HG02798 (cell line): ENCODE results near the gene PDPK1.
"Not testable (repeated sequence)": the region's sequence is repeated elsewhere in the genome, so short reads cannot be mapped to it uniquely, and the experiment has no call there.

Source experiments
- ATAC-seq: cut with Tn5 transposase; IDR thresholded peaks from one replicate; pipeline ENCODE4 v1.9.1; 2021; ENCODE audit warnings: mild to moderate bottlenecking; ENCODE audit not compliant: unreplicated experiment, poor library complexity

PDPK1 gene

DNA sequence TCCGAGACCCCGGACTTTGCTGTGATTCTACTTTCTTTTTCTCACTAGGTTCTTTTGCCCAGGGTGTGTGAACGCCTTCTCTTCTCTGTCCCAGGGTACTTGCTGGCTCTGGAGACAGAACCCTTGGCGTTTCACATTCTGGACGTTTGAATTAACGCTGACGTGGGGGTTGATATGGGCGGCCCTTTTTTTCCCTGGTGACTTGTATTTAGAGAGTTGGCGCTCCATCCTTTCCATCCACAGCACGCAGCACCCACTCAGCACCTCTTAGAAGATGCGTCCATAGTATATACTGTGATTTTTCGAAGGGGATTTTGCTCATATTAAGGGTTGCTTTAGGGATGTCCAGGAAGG is 66.2 kb downstream of the PDPK1 start:
- ATAC-seq, result not testable (repeated sequence)

DNA sequence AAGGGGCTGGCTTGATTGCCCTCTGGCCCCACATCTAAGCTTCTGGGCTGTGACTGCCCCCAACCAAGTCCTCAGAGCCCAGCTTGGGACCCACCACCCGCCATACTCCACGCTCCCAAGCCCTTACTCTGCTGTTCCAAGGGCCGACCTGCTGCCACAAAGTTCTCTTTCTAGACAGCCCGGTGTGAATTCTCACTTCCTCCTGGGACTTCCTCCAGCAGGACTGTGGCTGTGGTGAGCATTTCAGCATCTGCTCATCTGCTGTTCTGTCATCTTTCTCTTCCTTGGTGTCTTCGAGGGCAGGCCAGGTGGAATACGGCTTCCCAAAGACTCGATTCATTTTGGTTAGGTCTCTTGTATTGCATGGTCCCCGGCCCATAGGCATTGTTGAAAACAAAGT is 69.0 kb downstream of the PDPK1 start:
- peak; percentile 56 for ATAC-seq

DNA sequence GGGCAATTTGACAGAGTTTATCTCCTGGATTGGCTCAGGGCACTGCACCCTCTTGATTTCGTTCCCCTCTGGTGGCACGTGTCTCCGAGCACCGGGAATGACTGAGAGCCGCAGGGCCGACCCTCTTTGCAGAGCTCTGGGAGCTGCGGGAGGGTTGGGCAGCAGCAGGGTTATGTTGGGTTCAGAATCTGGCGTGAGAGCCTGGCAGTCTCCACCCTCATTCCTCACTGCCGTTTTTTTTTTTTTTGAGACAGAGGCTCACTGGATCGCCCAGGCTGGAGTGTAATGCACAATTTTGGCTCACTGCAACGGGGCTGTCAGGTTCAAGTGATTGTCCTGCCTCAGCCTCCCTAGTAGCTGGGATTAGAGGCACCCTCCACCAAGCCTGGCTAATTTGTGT is 71.5 kb downstream of the PDPK1 start:
- not testable (repeated sequence) for ATAC-seq

DNA sequence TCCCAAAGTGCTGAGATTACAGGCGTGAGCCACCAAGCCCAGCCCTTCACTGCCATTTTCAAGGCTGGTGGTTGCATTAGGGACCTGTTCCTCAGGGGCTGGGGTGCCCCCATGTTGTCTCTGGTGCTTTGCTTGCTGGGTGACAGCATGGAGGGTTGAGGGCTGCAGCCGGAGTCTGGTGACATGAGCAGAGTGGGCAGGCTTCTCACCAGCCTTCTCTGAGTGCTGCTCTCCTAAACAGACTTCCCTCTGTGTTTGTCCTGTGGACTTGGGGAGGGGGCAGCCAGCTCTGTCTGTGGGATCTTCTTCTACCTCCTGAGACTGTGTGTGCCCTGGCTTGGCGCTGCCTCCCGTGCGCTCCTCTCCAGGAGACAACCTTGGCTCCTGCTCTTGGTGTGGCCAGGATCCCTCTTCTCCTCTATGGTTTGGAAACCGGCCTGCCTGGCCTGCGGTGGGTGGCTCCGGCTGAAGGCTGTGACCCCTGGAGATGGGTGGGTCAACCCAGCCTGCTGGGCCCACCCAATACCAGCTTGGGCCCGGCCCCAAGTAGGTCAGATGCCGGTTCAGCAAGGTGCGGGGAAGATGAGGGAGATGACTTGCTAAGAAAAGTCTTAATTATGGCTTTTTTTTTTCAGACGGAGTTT is 72.1 kb downstream of the PDPK1 start:
- ATAC-seq, result no peak

DNA sequence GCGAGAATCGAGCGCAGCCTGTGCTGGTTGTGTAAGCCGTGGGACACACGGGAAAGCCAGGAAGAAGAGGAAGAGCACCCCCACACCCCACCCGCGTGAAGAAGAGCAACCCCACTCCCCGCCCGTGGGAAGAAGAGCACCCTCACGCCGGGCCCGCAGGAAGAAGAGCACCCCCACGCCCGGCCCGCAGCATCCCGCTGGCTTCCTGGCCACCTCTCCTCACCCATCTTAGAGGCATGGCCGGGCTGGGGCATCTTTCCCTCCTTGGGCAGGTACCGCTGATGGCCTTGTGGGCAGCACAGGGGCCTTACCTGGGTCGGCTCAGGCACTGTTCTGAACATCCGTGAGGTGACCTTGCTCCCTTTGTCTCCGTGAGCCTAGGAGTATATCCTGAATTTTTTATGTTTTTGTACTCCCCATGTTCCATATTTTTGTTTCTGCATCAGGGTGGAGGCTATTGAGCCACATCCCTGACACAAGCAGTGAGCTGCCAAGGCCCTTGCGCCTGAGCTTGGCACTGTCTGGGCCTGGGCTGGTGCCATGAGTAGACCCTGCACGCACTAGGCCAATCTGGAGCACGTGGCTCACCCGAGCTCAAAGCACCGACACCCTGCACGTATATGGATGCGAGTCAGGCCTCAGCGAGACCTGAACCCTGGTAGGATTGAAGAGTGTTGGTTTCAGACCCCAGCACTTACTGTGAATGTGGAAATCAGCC is 73.1 kb downstream of the PDPK1 start:
- no peak for ATAC-seq

DNA sequence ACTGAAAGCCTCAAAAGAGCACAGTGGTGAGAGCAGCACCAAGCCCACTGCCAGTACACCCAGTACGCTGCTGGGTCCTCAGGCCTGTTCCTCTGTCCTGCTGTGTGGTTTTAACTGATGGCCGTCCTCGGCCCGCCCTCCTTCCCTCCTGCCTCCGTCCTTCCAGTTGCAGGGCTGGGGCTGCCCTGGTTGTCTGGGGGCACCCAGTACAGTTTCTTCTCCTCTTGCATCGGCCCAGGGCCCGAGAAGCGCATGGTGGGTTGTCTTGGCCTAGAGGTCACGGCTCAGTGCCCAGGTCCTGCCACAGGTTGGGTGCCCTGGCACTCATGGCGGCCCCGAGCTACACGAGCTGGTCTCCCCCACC is 73.7 kb downstream of the PDPK1 start:
- no peak for ATAC-seq

DNA sequence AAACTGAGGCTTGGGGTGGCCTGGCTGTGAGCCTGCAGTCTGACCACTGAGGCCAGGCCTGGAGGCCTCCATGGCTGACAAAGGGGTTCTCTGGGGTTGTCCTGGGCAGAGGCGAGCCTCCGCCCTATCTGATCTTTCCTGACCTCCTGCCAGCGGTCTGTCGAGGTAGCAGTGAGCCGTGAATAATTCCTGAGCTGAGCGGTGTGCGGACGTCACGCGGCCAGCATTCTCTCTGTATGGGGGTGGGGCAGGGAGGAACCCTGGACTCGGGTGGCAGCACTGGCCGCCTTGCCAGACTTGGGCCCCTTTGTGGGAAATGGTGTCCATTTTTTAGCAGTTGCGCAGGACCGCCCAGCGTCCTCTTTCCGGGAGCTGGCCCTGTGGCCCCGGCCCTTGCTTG is 74.1 kb downstream of the PDPK1 start:
- not testable (repeated sequence) for ATAC-seq

DNA sequence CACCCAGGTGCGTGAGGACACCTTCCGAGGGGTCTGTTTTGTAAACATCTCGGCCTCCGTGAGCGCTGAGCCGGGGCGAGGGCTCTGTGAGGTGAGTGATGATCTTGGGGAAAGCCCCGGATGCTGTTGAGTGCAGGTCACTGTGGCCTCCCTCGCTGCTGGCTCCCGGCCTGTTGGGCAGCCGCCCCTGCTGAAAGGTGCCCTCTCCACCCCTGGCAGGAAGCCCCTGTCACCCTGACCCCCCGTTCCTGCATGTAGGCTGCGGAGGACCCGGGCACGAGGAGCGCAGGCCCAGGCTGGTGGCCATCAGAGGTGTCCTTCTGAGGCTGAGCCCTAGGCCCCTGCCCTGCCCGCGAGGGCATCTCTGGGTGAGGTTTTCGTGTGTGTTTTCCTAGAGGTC is 75.4 kb downstream of the PDPK1 start:
- ATAC-seq, result not testable (repeated sequence)

DNA sequence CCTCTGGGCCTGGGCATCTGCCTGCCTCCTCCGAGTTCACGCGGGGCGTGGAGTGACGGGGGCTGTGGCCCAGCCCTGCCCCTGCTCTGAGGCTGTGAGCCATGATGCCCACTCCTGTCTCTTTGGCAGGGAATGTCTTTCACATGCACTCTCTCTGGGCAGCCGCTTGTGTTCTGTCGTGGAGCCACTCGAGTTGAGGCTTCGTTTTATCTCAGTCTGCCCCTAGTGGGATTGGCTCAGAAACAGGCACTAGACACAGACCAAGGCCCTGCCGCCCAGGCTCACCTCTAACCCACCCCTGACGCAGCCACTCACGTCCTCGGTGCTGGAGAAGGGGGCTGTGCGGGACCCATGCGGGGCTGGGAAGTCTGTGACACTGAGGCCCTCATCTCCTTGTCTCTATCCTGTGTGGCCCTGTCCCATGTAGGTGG is 77.0 kb downstream of the PDPK1 start:
- ATAC-seq, result no peak

DNA sequence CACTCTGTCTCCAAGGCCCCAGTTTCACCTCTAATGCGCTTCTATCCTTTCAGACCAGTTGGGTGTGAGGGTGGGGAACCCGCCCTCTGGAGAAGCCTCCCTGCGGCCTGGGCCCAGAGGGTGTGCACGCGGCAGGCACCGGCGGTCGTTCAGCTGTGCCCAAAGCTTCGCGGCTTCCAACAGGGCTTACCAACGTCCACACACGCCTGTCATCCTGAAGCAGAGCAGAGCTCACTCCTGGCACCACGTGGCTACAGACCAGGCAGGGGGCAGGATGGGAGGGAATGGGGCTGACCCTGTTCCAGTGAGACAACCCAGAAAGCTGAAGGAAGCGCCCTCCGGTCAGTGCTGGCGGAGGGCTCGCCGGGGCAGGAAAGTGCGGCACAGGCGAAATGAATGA is 81.1 kb downstream of the PDPK1 start:
- not testable (repeated sequence) for ATAC-seq

DNA sequence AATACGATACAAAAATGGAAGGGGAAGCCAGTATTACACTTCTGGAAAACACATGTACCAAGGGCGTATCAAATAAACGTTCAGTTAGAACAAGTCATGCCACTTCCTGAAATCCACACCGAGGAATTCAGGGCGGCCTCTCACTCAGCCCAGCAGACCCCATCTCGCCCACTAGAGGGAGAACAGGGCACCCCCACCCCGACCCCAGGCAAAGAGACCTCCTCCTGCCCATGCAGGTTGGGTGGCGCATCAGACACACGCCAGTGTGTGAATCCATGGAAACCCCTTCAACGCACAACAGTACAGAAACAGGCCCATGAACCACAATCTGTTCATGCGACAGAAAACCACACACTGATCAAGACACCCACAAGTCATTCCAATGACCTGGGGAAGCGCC is 81.8 kb downstream of the PDPK1 start:
- not testable (repeated sequence) for ATAC-seq

DNA sequence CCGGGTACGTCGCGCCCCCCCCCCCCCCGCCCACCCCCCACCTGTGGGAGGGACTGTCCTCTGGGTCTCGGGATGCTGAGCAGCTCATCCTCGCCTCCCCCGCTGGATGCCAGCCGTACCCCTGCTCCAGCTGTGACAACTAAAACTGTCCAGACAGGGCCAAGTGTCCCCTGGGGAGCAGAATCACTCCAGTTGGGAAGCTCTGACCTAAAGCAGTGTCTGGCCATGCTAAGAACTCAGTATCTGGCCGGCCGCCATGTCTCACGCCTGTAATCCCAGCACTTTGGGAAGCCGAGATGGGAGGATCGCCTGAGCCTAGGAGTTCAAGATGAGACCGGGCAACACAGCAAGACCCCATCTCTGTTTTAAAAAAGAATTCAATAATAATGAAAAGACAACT is 83.0 kb downstream of the PDPK1 start:
- not testable (repeated sequence) for ATAC-seq

DNA sequence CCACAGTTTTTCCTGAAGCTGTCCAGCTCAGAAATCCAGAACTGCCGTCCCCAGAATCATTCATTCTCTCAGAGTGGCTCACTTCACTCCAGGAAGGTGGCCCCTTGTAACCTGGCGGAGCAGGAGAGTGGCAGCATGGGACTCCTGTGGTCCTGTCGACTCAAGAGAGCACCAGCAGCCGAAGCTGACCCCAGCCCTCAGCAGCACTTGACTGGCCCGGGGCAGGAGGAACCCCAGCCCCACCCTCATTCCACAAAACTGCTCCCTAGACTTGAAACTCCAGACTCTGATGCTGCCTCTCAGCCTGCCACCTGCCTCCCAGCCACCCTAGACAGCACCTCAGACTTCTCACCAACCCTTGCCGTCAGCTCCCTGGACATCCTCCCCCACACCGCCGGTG is 83.6 kb downstream of the PDPK1 start:
- ATAC-seq, result not testable (repeated sequence)

DNA sequence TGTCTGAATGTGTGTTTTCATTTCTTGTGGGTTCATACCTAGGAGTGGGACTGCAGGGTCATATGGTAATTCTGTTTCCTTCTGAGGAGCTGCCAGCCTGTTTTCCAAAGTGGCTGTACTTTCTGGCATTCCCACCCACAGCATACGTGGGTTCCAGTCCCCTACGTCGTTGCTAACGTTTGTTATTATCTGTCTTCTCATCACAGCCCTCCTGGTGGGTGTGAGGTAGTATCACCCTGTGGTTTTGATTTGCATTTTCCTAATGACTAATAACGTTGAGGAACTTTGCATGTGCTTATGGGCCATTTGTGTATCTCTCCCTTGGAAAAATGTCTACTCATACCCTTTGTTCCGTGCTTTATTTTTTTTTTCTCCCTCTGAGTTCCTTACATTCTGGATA is 89.3 kb downstream of the PDPK1 start:
- not testable (repeated sequence) for ATAC-seq

DNA sequence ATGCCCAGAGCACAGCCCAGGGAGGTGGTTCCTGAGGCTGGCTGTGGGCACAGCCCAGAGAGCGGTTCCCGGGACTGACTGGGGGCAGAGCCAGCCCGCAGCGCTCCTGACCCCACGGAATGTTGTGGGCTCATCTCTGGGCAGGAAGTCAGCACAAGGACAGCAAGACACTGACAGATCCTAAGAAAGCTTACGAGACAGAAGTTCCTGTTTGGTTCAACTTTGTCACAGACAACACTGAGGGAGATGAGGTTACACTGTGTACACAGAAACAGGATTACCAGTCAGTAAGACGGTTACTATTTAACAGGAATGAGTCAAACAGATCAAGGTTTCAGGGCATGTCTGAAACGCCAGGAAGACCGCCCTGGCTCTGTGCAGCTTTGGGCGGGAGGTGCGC is 93.4 kb downstream of the PDPK1 start:
- ATAC-seq, result not testable (repeated sequence)

DNA sequence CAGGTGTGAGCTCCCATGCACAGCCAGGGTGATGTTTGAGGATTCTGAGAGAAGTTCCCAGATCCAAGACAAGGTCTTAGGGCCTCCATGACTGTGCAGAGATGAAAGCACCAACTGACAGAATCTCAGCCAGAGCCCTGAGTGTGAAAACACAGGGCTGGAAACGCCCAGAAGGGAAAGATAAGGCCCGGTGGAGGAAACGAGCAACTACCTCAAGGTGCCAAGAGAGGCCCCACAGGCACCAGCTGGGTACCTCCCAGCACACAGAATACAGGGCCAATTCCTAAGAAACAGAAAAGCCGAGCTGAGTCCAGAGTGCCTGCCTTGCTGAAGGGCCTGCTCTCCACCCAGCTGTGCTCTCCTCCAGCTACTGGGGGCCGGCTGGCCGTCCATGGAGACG is 94.5 kb downstream of the PDPK1 start:
- ATAC-seq, result not testable (repeated sequence)

DNA sequence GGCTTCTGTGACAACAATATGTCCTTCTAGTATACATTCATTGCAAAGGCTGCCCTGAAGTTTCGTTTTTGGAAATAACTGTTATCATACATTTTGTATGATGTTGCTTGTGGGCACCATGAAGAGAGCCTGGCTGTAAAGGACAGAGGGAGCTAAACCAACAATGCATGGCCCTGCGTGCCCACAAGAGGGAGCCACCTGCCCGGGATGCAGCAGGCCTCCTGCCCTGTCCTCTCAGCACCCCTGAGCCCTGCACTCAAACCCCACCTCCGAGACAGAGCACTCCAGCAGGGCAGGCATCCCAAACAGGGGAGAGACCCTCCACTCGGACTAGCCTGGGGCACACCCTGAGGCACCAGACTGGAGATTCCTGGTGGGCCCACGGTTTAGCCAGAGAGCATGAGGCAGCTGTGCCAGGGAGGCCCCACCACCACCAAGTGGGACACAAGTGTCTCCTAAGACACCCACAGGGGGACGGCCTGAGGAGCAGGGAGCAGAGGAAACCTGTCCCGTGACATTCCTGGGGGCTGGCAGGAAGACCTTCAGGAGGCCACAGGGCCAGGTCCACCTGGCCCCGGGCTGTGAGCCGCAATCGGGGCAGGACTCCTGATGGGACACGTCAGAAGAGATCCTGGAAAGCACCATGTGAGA is 101.4 kb downstream of the PDPK1 start:
- peak; percentile 73 for ATAC-seq

DNA sequence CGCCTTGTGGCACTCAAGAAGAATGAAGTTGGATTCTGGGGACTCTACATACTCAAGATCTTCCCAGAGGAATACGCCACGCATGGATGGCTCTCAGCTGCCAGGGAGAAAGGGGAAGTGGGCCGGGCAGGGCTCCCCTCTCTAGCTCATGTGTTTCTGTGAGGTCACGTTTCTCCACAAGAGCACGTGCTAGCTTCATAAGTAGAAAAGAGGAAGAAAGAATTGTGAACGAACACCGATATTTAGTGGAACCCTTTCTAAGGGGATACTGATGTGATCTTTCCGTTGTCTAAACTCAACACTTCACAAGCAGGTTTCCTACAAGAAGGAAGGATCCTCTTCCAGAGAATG is 101.9 kb downstream of the PDPK1 start:
- peak; percentile 47 for ATAC-seq

DNA sequence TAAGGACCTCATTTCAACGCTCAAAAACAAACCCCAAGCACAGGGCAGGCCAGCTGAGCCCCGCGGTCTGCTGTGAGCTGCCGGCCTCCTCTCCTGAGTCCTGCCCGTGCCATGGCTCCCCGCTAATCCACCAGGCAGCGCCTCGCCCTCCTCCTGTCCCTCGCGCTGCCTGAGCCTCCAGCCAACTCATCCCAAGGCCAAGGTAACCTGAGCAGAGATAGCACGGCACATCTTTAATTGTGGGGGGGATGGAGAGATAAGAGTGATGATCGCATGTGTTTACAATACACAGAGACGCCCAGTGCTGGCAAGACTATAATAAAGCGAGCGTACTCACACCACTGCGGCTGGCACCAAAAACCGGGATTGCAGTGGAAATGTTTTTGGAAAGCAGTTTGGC is 104.7 kb downstream of the PDPK1 start:
- ATAC-seq, result not testable (repeated sequence)

DNA sequence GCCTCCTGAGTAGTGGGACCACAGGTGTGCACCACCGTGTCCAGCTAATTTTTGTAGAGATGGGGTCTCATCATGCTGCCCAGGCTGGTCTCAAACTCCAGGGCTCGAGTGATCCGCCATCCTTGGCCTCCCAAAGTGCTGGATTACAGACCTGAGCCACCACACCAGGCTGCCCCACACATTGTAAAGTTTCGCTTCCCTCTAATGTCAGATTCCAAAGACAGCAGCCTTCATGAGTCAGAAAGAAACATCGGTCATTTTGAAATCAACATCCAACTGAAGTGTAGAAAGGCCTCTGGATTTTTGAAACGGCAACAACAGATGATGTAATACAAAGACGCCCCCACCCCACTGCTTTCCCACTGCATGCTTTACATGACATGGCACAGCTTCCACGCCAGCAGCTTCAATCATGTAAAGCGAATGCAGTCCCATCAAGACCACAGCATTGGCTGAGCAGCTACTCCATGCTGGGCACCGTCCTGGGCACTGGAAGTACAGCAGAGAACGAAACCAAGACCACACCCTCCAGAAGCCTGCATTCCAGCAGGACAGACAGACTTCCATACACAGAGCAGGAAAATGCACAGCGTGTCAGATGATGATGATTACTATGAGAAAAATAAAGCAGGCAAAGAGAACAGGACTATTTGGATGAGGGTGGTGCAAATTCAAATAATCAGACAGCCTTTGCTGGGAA is 107.1 kb downstream of the PDPK1 start:
- ATAC-seq, result not testable (repeated sequence)

DNA sequence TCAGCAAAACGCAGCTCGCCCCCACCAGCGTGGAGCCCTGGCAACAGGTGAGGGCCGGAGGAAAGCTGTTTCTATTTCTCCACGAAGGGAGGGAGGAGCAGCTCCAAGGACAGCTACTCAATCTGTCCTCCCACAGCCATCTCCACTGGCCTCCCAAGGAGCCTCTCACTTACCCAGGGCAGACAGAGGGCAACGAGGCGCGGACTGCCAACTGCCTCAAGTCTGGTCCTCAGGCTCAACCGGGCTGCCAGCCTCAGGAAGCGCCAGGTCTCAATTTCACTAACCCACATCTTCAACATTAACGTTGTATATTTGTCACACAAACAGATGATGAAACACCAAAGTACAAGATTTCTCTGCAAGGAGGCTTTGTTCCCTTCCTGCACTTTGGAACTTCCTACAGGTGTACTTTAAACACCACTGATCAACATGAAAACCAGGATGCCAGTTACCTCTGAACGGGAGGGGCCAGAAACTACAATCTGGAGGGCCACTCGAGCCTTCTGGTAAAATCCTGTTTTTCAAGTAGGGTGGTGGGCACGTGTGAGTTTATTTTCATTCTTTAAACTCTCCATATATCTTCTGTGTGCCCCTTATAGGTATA is 113.5 kb downstream of the PDPK1 start:
- ATAC-seq, result not testable (repeated sequence)
